Measurements from ENCODE around the gene ZFP2. TPM values are rescaled to one million over a fixed set of nuclear protein-coding genes. Genes with fewer than 3 reads are reported as not detected.

The ZFP2 gene
- total RNA-seq, 1 donor from 2014 or later: 0.44 TPM

- ChIA-PET POLR2A (no interaction called here), CTCF (no interaction called here)
- peaks cover 14% of the 10 kb centered on the region for H3K36me3 Mint-ChIP-seq (ENCODE audit: low read depth)
- TF ChIP-seq CTCF (IDR thresholded peaks at IDR 0.05): no peak
- H3K4me3 Mint-ChIP-seq: no peak overlapping the region
- no peak for DNase-seq
- H3K4me1 Mint-ChIP-seq: peaks cover 10% of the 10 kb centered on the region
- H3K27me3 Mint-ChIP-seq: no peaks in the 10 kb centered on the region
- no peak for ATAC-seq (ENCODE audit: low read depth)
- intact Hi-C loops (cut with micrococcal nuclease): no loop called here
- no peak overlapping the region for H3K27ac Mint-ChIP-seq
- peaks cover 2% of the 10 kb centered on the region for H3K9me3 Mint-ChIP-seq
Measured at GRCh38 chr5:178902849-178903248, 7.1 kb downstream of the ZFP2 start.

- no peak overlapping the region for H3K27ac Mint-ChIP-seq
- ChIA-PET POLR2A (no interaction called here), CTCF (no interaction called here)
- TF ChIP-seq CTCF (IDR thresholded peaks at IDR 0.05): no peak
- ATAC-seq (ENCODE audit: low read depth) (no peak), DNase-seq (no peak)
- intact Hi-C loops (cut with micrococcal nuclease): no loop called here
- H3K4me3 Mint-ChIP-seq: no peak overlapping the region
- H3K4me1 Mint-ChIP-seq: no peaks in the 10 kb centered on the region
- H3K36me3 Mint-ChIP-seq (ENCODE audit: low read depth): peaks cover 69% of the 10 kb centered on the region
- peaks cover 1% of the 10 kb centered on the region for H3K27me3 Mint-ChIP-seq
- H3K9me3 Mint-ChIP-seq: peaks cover 66% of the 10 kb centered on the region
Measured at GRCh38 chr5:178931846-178932760, 36.4 kb downstream of the ZFP2 start.

- peaks cover 17% of the 10 kb centered on the region for H3K36me3 Mint-ChIP-seq (ENCODE audit: low read depth)
Measured at GRCh38 chr5:178940569-178941360, 45.1 kb downstream of the ZFP2 start, which contains the start of gene ZNF454. Gene ZNF454 (plus strand): TSS chr5:178941198. CDS start chr5:178942792, 1,594 bp downstream.

DNA sequence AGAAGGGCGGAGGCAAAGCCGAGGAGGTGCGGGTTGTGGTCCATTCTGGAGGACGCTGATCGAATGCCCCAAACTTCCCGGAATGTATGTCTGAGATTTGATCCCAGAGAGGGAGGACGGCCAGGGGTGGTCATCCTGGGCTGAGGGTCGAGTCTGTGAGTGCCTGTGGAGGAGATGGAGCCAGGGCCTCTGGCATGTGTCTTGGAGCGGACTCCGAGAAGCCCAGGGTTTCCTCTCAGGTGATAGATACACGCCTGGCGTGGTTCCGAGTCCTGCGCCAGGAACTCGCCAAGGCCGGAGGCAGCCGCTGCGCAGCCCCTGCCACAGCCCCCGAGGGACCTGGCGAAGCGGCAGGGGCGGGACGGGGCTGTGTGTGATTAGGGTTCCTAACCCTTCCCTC lies 45.6 kb downstream of the ZFP2 start:
- H3K9me3 Mint-ChIP-seq: peaks cover 47% of the 10 kb centered on the region

More at GRCh38 chr5:178940569-178941360, 45.1 kb downstream of the ZFP2 start, which contains the start of gene ZNF454:
- peaks cover 51% of the 10 kb centered on the region for H3K9me3 Mint-ChIP-seq
- no peak for TF ChIP-seq CTCF (IDR thresholded peaks at IDR 0.05)
- H3K27me3 Mint-ChIP-seq: peaks cover 17% of the 10 kb centered on the region
- ChIA-PET POLR2A (no interaction called here), CTCF (no interaction called here)
- H3K4me3 Mint-ChIP-seq: no peak within 1 kb of the TSS
- no peaks in the 10 kb centered on the region for H3K4me1 Mint-ChIP-seq
- DNase-seq (no peak), ATAC-seq (ENCODE audit: low read depth) (no peak)
- intact Hi-C loops (cut with micrococcal nuclease): no loop called here
- H3K27ac Mint-ChIP-seq: no peak within 1 kb of the TSS

More for the DNA sequence above, 45.6 kb downstream of the ZFP2 start:
- H3K27me3 Mint-ChIP-seq: peaks cover 17% of the 10 kb centered on the region
- peaks cover 15% of the 10 kb centered on the region for H3K36me3 Mint-ChIP-seq (ENCODE audit: low read depth)
- ATAC-seq (ENCODE audit: low read depth) (no peak), DNase-seq (no peak)
- POLR2A ChIA-PET: no interaction called here
- no peaks in the 10 kb centered on the region for H3K4me1 Mint-ChIP-seq
- TF ChIP-seq CTCF (IDR thresholded peaks at IDR 0.05): no peak
- no peak overlapping the region for H3K27ac Mint-ChIP-seq
- intact Hi-C loops (cut with micrococcal nuclease): no loop called here
- CTCF ChIA-PET: no interaction called here
- H3K4me3 Mint-ChIP-seq: no peak overlapping the region

Data from activated B cell treated with CpG ODN at 0.5 μM for 24 hours (primary cell).